Activated T-cell treated with anti-CD3 and anti-CD28 coated beads for 24 hours (primary cell): Measurements from ENCODE around the gene TLE5.

ENCODE experiments used
- DNase-seq: peaks from one replicate; pipeline ENCODE4 v3.0.0-alpha.2; 2020; ENCODE audit warnings: low read depth

The TLE5 gene, protein sequence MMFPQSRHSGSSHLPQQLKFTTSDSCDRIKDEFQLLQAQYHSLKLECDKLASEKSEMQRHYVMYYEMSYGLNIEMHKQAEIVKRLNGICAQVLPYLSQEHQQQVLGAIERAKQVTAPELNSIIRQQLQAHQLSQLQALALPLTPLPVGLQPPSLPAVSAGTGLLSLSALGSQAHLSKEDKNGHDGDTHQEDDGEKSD

DNA sequence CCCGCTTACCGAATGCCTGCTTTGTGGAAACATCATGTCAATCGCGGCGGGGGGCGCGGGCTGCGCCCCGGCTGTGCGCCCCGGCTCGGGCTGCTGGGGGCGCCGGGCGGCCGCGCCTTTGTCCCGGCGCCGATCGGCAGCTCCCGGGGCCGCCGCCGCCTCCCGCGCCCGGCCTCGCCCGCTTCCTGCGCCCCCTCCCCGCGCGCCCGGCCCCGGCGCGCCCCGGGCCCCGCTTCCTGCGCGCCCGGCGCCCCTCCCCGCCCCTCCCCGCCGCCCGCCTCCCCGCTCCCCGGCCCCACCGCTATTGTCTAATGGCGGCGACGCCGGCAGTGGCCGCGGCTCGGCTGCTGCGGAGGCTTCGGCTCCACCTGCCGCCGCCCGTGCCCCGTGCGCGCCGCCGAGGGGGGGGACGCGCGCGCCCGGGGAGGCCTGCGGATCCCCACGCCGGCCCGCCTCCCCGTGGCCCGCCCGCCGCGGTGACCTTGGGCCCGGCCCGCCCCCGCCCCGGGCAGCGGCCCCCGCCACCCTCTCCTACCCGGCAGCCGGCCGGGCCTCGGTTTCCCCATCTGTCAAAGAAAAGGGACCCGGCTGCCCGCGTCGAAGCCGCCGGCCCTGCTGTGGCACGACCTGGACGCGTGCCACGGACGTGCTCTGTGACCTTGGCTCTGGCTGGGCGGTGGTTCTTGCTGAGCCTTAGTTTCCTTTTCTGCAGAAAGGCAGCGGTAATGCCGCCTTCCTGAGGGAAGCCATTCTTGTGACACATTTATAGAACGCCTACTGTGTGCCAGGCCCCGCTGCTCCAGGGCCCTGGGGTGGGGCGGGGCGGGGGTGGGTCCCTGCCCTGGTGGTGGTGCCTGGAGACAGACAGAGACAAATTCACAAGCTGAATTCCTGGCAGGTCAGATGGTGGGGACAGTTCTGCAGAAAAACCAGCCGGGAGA is at the start of gene TLE5:
TLE5 (minus strand) TSS at position 331 of the 941 bp plus-strand sequence; CDS start at position 36, 295 bp downstream.
- peak; percentile 54 for DNase-seq

GRCh38 chr19:3111586-3112247 is 49.4 kb upstream of the TLE5 start:
- no peak for DNase-seq

DNA sequence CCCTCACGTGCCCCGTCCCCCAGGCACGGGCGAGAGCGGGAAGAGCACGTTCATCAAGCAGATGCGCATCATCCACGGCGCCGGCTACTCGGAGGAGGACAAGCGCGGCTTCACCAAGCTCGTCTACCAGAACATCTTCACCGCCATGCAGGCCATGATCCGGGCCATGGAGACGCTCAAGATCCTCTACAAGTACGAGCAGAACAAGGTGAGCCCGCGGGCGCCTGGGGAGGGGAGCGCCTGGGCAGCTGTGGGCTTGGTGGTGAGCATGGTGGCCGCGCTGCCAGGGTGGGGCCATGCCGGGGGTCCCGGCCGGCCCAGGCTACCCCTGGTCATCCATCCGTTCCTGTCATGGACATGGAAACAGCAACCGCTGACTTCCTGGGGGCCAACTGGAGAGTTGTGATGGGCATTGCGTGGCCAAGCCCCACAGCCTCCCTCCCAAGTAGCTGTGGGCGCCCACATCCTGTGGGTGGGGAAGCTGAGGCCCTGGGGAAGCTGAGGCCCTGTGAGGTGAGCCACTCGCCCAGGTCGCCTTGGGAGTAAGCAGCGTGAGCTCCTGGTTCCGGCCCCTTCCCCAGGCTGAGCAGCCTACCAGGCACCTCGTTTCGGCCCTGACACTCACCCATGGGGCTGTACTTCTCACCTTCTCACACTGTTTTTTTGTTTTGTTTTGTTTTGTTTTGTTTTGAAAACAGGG is 48.0 kb upstream of the TLE5 start:
- DNase-seq = no peak

GRCh38 chr19:3109491-3109890 is 47.2 kb upstream of the TLE5 start:
- no peak for DNase-seq

GRCh38 chr19:3108775-3109174 is 46.5 kb upstream of the TLE5 start:
- peak; percentile 60 for DNase-seq

DNA sequence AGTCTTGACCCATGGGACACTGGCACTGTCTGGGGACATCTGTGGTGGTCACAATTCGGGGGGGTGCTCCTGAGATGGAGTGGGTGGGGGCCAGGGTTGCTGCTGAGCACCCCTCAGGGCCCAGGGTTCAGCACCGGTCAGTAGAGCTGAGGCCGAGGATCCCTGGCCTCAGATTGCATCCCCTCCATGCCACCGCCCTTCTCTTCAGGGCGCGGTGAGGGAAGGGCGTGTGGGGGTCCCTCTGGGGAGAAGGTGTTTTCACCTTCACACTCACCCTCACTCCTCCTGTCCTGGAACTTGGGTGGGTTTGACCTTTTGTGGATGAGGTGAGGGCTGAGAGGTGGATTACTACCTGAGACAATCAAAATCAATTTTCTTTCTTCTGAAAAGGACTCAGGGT is 45.4 kb upstream of the TLE5 start:
- no peak for DNase-seq

- DNase-seq = no peak
Measured at GRCh38 chr19:3106509-3107141, 44.3 kb upstream of the TLE5 start.

- DNase-seq = no peak
Measured at GRCh38 chr19:3105641-3106508, 43.6 kb upstream of the TLE5 start.

GRCh38 chr19:3104708-3104983 is 42.4 kb upstream of the TLE5 start:
- no peak for DNase-seq

DNA sequence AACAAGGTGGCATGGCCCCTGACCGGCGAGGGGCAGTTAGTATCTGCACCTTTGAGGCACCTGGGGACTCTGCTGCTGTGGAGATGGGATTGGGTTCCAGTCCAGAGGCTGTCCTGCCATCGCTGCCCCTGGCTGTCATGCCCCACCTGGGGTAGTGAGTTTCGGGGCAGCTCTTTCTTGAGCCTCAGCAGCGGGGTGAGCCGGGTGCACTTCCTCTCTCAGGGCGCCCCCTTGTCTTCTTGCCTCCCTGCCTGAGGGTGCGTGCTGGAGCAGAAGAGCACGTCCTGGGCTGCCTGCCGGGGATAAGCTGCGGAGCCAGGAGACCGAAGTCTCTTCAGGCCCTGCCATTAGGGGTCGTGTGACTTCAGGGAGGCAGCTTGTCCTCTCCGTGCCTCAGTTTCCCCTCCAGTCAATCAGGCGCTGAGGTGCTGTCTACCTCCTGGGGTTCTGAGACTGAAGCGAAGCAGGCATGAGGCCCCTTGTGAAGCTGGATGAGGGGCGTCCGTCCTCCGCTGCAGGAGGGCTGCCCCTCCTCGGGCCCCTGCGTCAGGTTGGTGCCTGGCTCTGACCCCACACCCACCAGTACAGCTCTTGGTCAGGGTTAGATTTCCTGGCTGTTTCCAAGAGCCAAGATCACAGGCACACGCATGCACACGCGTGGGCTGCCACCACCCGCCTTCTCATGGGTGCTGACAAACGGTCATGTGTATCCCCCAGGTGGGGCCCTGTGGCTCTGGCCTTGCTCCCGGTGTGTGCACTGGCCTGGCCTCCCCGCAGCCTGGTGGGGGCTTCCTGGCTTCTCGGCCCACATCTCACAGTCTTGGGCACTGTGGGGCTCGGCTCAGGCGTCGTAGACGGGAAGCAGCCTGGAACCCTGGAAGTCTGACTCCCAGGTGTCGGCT is 40.2 kb upstream of the TLE5 start:
- no peak for DNase-seq

- no peak for DNase-seq
Measured at GRCh38 chr19:3100747-3101730, 38.7 kb upstream of the TLE5 start.

- DNase-seq = no peak
Measured at GRCh38 chr19:3100331-3100730, 38.0 kb upstream of the TLE5 start.

- no peak for DNase-seq
Measured at GRCh38 chr19:3099347-3100145, 37.3 kb upstream of the TLE5 start.

DNA sequence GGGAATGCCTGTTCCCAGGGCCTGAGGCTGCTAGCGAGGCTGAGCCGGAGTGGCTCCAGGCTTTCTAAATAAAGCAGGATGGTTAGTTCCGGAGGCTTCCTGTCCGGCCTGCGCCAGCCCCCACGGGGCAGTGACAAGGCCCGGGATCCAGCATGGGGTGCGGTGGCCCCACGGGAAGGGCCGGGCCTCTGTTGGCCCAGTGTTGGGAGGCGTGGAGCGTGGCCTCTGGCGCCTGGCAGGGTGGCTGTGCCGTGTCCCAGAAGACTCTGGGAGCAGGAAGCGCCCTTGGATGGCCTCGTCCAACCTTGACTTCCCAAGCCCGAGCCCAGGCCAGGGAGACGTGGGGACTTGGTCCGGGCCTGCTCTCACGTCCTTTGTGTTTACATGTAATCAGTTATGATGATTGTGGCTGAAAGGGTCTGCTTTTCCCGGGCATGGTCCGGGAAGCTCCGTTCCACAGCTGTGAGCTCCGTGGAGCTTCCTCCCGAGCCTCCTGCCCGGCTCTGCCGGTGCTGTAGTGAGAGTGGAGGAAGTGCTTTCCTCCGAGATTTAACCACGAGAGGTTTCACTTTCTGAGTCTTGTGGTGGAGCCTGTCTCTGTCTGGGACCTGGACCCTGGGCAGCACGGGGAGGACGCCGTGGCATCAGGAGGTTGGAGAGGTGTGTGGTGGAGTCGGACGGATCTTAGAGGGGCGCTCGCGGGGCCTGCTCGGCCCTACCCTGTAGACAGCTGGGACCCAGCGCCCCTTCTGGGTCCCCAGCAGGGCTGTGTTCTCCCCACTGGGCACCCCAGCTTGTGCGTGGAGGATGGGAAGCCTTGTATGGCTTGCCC is 36.4 kb upstream of the TLE5 start:
- DNase-seq = no peak

DNA sequence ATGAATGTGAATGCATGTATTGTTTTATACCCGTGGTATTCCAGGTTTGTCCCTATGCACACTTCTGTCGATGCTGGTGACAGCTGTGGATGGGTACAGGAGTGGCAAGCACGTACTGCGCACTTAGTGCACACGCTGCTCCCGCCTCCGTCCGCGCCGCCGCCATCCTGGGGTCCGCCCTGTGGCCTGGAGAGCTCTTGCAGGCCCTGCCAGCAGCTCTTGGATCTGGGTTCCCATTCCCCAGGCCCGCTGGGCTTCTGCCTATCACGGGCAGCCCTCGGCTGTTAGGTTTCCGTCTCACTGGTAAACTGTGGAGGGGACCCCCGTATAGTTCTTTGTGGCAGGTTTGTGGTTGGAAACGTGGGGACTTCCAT is 35.8 kb upstream of the TLE5 start:
- no peak for DNase-seq

DNA sequence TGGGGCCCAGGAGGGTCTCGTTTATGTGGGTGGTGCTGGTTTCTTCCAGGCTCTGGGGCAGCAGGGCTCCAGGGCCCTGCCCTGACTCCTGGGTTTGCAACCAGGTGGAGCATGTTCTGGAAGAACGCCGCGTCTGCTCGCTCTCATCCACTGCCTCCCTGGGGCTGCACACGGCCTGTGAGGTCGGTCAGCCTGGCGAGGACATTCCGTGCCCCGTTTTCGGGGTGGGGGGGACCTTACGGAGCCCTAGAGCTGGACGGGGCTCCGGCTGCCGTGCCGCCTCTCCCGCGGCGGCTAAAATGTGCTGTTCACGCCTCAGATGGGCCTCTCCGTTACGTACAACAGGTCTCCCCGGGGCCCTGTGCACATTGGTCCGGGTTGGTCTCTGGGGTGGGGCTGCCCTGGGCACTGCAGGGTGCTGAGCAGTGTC is 35.2 kb upstream of the TLE5 start:
- DNase-seq = no peak

- no peak for DNase-seq
Measured at GRCh38 chr19:3096902-3097326, 34.6 kb upstream of the TLE5 start.
